Fibroblast of lung (primary cell): ENCODE results near the gene MYBBP1A.

ENCODE experiments used
- EZH2 ChIP-seq: IDR thresholded peaks from 2 replicates; pipeline ENCODE4 v1.5.1; 2012; ENCODE audit warnings: low read length, control low read depth, mild to moderate bottlenecking; ENCODE audit errors: missing control alignments
- TF ChIP-seq, protein P1 (sequence below), 2 donors: IDR thresholded peaks in 1 of 2; conservative IDR thresholded peaks in 1 of 2; 1 replicate in 1 of 2; 2 replicates in 1 of 2; pipeline ENCODE4 v1.5.1; 2011 to 2012; ENCODE audit warnings: low read length in 2 of 2, control low read depth in 1 of 2, inconsistent platforms in 1 of 2, low read depth in 1 of 2, mild to moderate bottlenecking in 1 of 2

DNA sequence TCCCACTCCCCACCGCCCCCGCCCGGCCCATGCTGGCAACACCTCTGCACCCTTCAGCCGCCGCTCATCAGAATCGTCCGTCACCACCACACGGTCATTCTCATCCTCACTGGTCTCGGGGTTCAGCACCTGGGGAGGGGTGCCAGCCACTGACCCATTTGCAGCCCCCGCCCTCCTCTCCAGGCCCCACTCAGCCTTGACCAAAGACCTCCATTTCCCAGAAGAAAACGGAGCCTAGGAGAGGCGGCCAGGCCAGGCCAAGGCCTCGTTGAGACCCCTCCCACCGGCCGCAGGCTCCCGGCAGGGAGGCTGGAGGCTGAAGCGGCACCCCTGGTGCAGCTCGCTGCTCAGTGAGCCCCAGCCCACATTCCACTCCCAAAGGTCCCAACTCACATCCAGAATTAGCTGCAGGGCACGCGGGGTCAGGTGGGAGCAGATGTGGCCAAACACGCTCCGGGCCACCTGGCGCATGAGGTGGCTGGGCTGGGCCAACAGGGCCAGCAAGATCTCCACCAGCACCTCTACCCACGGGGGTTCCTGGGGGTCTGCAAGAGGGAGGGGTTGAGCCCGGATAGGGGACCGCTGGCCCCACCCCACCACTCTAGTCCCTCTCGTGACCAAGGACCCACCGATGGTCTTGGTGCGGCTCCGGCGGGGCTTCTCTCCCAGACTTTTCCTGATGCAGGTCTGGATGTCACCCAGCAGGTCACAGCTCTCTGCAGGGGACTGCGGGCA lies 9.8 kb downstream of the MYBBP1A start:
- no peak for TF ChIP-seq EZH2
- TF ChIP-seq, protein P1, sequence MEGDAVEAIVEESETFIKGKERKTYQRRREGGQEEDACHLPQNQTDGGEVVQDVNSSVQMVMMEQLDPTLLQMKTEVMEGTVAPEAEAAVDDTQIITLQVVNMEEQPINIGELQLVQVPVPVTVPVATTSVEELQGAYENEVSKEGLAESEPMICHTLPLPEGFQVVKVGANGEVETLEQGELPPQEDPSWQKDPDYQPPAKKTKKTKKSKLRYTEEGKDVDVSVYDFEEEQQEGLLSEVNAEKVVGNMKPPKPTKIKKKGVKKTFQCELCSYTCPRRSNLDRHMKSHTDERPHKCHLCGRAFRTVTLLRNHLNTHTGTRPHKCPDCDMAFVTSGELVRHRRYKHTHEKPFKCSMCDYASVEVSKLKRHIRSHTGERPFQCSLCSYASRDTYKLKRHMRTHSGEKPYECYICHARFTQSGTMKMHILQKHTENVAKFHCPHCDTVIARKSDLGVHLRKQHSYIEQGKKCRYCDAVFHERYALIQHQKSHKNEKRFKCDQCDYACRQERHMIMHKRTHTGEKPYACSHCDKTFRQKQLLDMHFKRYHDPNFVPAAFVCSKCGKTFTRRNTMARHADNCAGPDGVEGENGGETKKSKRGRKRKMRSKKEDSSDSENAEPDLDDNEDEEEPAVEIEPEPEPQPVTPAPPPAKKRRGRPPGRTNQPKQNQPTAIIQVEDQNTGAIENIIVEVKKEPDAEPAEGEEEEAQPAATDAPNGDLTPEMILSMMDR (conservative IDR thresholded peaks at IDR 0.05 in 1 of 2, IDR thresholded peaks at IDR 0.05 in 1 of 2; ENCODE audit: low read depth in 1 of 2, low read length in 2 of 2), result no peak
